ENCODE results near the gene LLCFC1.

DNA sequence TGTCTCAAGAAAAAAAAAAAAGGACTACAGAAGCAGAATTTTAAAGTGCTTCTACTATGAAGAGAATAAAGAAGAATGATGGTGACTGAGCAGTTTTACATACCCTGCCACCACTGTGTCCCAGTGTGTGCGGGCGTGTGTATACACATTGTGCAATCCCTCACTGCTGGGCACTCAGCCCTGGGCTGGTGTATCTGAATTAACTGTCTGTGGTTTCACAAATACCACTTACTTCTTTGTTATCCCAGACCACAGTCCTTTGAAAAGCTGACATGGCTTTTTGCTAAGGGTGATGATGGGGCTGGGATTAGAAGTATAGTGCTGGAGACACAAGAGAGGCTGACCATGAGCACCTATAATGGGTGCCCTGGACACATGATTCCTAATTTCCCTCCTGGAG lies 32.6 kb upstream of the LLCFC1 start:
- TF ChIP-seq SIN3A (IDR thresholded peaks at IDR 0.05; ENCODE audit: borderline replicate concordance, insufficient read depth, low read length) (no peak), POLR2AphosphoS5 (IDR thresholded peaks at IDR 0.05; ENCODE audit: low read depth, low read length) (no peak), REST (IDR thresholded peaks at IDR 0.05; ENCODE audit: insufficient read depth in 1 of 2, low read depth in 2 of 2, low read length in 2 of 2) (no peak)
